Ascending aorta (tissue), 2 donors: ENCODE data around the gene ADAMTS2. TPM values are rescaled to one million over a fixed set of nuclear protein-coding genes. Genes with fewer than 3 reads are reported as not detected.
A peak's percentile ranks its signal among the peaks of the same experiment; 100 is the strongest.

Experiments
- DNase-seq, 2 donors: peaks; one replicate each; pipeline ENCODE4 v3.0.0-alpha.2; 2019; ENCODE audit warnings: low spot score in 2 of 2
- H3K27ac ChIP-seq, 2 donors: fragments of 200-600 bp; sonication (generic); one replicate each; pipeline ENCODE4 v1.5.1; 2016 to 2017; ENCODE audit warnings: mild to moderate bottlenecking in 1 of 2
- H3K27me3 ChIP-seq: fragments of 200-600 bp; sonication (generic); one replicate; pipeline ENCODE4 v1.5.1; 2017
- H3K36me3 ChIP-seq, 2 donors: fragments of 200-600 bp; sonication (generic); one replicate each; pipeline ENCODE4 v1.5.1; 2016
- H3K4me1 ChIP-seq, 2 donors: fragments of 200-600 bp; sonication (generic); one replicate each; pipeline ENCODE4 v1.5.1; 2016 to 2017; ENCODE audit warnings: mild to moderate bottlenecking in 1 of 2
- H3K4me3 ChIP-seq, 2 donors: fragments of 200-600 bp; sonication (generic); one replicate each; pipeline ENCODE4 v1.5.1; 2016 to 2017; ENCODE audit warnings: mild to moderate bottlenecking in 1 of 2
- H3K9me3 ChIP-seq, 2 donors: fragments of 200-600 bp; sonication (generic); one replicate each; pipeline ENCODE4 v1.5.1; 2016
- CTCF ChIP-seq, 3 experiments: fragments of 200-600 bp in 2 of 3; fragments of 450-650 bp in 1 of 3; sonication (generic) in 2 of 3; IDR thresholded peaks; one replicate each; pipeline ENCODE4 v1.5.1; 2016 to 2019; ENCODE audit warnings: antibody characterized with exemption in 3 of 3, mild to moderate bottlenecking in 1 of 3, moderate library complexity in 1 of 3
- intact Hi-C: fragments of 100-400 bp; cut with DNase I; formaldehyde crosslinking; loops from one replicate; pipeline ENCODE4 v1.15.1; 2023
- total RNA-seq: library from RNA; depleted of rRNA; stranded (reverse); fragments of >200 nt; gene quantifications from one replicate; pipeline ENCODE4 v1.1.0, GENCODE V29; 2016

The ADAMTS2 gene
- total RNA-seq, 1 donor from 2014 or later, result 51.0 TPM

DNA sequence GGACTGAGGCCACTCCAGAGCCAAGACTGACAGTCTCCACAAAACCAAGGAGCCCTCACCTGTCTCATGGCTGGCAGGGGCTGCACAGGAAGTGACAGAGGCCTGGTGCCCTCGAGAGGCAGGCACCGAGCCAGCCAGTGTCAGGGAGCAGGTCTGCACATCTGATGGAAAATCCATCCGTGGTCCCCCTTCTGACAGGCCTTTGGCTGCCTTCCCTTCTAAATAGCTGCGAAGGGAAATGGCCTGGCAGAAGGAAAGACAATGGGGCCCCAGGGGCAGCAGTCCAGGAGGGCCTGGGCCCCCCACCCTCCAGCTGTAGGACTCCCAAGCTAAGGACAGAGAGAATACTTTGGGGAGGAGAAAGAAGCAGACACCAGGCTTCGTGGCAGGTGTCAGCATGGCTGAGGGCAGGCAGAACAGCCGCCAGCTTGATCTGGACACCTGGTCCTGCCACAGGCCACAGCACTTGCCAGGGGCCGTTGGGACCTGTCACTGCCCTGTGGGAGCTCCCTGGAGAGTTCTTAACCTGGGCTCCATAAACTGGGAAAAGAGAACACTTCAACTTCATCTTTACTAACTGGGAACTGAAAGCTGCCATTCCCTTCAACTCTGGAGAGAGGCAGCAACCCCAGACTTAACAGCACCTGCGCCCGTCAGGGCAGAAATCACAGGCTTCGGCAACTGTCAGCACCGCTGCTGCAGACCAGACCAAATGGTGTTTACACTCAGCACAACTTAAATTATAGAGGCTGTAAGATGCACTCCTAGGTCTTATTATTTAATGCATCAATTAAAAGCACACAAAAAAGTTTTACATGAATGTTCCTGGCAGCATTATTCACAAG is 22.0 kb downstream of the ADAMTS2 start:
- Histone ChIP-seq H3K27ac (no peak overlapping the region), H3K4me3 (no peak overlapping the region), H3K36me3 (no peaks in the 10 kb centered on the region), H3K4me1 (no peaks in the 10 kb centered on the region), H3K9me3 (no peaks in the 10 kb centered on the region), H3K27me3 (no peaks in the 10 kb centered on the region)
- peak in 1 of 2 donors; percentile 54 for DNase-seq
- TF ChIP-seq CTCF (IDR thresholded peaks at IDR 0.05), result no peak
- intact Hi-C loops, result no loop called here

GRCh38 chr5:179322071-179323025 is 22.9 kb downstream of the ADAMTS2 start:
- no peak for TF ChIP-seq CTCF (IDR thresholded peaks at IDR 0.05)
- Histone ChIP-seq H3K9me3 (no peaks in the 10 kb centered on the region), H3K36me3 (no peaks in the 10 kb centered on the region), H3K27ac (no peak overlapping the region), H3K4me3 (no peak overlapping the region), H3K27me3 (no peaks in the 10 kb centered on the region), H3K4me1 (no peaks in the 10 kb centered on the region)
- DNase-seq, result no peak
- intact Hi-C loops, result no loop called here

- H3K27me3 ChIP-seq, result no peaks in the 10 kb centered on the region
- no peak overlapping the region for H3K27ac ChIP-seq
- H3K36me3 ChIP-seq, result no peaks in the 10 kb centered on the region
- DNase-seq, result no peak
- no peaks in the 10 kb centered on the region for H3K4me1 ChIP-seq
- intact Hi-C loops, result no loop called here
- TF ChIP-seq CTCF (IDR thresholded peaks at IDR 0.05), result no peak
- no peak overlapping the region for H3K4me3 ChIP-seq
- no peaks in the 10 kb centered on the region for H3K9me3 ChIP-seq
Measured at GRCh38 chr5:179321206-179321987, 23.9 kb downstream of the ADAMTS2 start.

- intact Hi-C loops, result no loop called here
- peak overlapping the region in 1 of 2 donors; percentile 25 for H3K27ac ChIP-seq
- DNase-seq, result no peak
Measured at GRCh38 chr5:179319741-179320281, 25.4 kb downstream of the ADAMTS2 start.

More at GRCh38 chr5:179319741-179320281, 25.4 kb downstream of the ADAMTS2 start:
- H3K4me1 ChIP-seq, result peaks cover 0 to under 1% of the 10 kb centered on the region in 2 donors
- no peaks in the 10 kb centered on the region for H3K27me3 ChIP-seq
- no peak for TF ChIP-seq CTCF (IDR thresholded peaks at IDR 0.05)
- H3K9me3 ChIP-seq, result no peaks in the 10 kb centered on the region
- H3K36me3 ChIP-seq, result no peaks in the 10 kb centered on the region
- H3K4me3 ChIP-seq, result no peak overlapping the region
